HG02970 (cell line): ENCODE results near the gene MB21D2.
"Not testable (repeated sequence)": the region's sequence is repeated elsewhere in the genome, so short reads cannot be mapped to it uniquely, and the experiment has no call there.

Experiments used
- ATAC-seq: cut with Tn5 transposase; IDR thresholded peaks from one replicate; pipeline ENCODE4 v1.9.1; 2021; ENCODE audit warnings: mild to moderate bottlenecking, moderate library complexity, moderate number of reproducible peaks; ENCODE audit not compliant: unreplicated experiment, low FRiP score

The MB21D2 gene

GRCh38 chr3:192863091-192863420, 54.6 kb downstream of the MB21D2 start:
- no peak for ATAC-seq

DNA sequence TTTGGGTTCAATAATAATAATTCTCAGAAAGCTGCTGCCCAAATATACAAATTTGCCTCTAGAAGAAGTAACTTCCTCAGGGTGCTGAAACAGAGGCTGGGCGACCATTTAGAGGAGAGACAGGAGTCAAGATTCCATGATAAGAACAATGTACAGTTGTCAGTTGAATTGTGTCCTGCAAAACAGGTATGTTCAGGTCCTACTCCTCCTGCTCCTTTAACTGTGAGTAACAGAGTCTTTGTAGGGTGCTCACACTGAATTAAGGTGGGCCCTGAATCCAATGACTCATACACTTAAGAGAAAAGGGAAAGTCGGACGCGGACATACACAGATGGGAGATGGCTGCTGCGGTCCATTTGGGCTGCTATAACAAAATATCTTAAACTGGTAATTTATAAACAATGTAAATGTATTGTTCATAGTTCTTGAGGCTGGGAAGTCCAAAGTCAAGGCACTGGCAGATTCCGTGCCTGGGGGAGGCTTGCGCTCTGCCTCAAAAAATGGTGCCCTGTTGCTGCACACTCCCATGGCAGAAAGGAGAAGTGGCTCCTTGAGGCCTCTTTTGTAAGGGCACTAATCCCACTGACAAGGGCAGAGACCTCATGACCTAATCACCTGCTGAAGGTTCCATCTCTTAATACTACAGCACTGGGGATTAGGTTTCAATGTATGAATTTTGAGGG, 55.1 kb downstream of the MB21D2 start:
- no peak for ATAC-seq

GRCh38 chr3:192861972-192862371, 55.7 kb downstream of the MB21D2 start:
- no peak for ATAC-seq

DNA sequence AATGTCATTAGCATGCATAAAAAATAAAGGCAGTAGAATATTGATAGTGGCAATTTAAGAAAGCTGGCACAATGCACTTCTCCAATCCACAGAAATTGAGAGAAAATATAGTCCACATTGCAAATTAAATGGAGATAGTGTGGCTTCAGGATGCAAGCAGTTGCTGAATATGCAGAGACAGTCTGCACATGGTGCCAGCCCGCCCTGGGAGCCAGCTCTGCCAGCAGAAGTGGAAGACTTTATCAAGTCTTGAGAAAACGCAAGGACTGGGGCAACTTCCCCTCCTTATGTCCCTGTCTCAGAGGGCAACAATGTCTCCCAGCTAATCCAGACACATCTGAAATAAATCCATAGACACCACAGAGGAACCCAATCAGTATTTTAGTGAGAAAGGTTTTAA, 57.2 kb downstream of the MB21D2 start:
- no peak for ATAC-seq

GRCh38 chr3:192858849-192859585, 58.6 kb downstream of the MB21D2 start:
- ATAC-seq, result no peak

DNA sequence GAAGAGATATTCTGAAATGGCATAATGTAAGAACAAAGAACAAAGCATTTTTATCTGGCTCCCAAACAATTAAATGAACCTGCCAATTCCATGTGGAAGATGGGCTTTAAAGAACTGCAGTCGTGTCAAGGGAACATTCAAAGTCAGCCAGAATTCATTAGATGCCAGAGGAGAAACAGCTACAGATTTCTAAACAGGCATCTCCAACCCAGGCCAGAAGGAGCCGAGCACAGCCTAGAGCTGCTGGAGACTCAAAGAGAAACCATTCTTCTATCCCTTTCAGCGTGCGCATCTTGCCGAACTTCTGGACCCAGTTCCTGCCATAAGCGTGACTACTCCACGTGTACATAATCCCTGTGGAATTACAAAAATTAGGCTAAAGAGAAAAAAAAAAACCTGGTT, 60.4 kb downstream of the MB21D2 start:
- no peak for ATAC-seq

DNA sequence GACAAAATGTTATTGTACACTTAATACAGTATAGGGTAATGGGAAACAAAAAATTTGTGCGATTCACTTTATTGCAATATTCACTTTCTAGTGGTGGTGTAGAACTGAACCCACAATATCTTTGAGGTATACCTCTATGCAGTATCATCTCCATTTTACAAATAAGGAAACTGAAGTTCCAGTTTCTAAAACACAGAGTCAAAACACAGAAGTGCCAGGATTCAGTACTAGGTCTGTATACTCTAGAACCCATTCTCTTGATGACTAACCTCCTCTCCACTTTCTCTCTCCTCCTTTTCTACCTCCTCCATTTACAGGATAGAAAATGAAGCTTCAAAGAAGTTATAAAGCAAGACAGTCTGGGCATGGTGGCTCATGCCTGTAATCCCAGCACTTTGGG, 62.2 kb downstream of the MB21D2 start:
- no peak for ATAC-seq

GRCh38 chr3:192851821-192852372, 65.8 kb downstream of the MB21D2 start:
- ATAC-seq, result no peak

DNA sequence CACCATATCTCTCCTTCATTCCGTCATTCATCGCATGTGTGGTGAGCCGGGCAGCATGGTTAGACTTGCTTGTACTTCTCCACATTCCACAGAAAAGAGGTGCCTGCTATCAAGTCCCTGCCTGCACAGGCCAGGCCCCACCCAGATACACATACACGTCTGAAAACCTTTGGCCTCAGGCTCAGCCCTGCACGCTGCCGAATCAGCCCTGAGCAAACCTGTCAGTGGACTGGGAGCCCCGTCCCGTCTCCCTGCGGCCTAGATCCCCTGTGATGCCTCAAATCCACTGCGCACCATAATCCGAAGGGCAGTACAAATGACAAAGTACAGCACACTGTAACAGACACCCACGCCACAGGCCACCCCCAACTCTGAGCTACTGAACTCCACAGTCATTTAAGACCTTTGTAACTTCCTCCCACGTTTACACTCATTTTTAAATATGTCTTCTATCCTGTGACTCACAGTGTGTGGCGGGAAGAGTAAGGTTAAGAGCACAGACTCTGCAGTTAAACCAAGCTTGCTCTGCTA, 67.1 kb downstream of the MB21D2 start:
- ATAC-seq, result no peak

DNA sequence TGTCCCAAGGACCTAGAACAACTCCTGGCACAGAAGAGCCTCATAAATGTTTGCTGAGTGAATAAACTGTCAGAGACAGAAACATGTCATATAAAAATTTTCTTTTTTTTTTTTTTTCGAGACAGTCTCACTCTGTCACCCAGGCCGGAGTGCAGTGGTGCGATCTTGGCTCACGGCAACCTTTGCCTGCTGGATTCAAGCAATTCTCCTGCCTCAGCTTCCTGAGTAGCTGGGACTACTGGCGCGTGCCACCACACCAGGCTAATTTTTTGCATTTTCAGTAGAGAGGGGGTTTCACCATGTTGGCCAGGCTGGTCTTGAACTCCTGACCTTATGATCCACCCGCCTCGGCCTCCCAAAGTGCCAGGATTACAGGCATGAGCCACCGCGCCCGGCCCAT, 67.8 kb downstream of the MB21D2 start:
- not testable (repeated sequence) for ATAC-seq

GRCh38 chr3:192848371-192849233, 69.1 kb downstream of the MB21D2 start:
- ATAC-seq, result no peak

DNA sequence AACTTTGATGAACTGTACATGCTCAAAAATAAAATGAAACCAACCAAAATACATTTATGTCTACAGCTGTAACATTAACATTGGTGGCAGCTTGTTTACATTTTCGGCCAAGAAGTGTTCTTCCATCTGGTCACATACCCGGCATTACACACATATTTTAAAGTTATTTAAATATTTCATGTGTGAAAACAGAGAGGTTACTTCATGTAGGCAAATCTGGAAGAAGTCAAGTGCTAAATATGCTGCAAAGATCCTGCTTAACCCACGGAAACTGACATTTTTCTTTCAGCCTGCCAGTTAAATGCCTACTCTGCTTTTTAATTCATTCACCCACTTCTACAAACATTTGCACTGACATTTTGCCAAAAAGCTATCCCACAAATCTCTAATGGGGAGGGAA, 69.7 kb downstream of the MB21D2 start:
- ATAC-seq, result no peak

- ATAC-seq, result no peak
These were observed 72.2 kb downstream of the MB21D2 start for GRCh38 chr3:192845526-192845855.

GRCh38 chr3:192844836-192845525, 72.7 kb downstream of the MB21D2 start:
- no peak for ATAC-seq

DNA sequence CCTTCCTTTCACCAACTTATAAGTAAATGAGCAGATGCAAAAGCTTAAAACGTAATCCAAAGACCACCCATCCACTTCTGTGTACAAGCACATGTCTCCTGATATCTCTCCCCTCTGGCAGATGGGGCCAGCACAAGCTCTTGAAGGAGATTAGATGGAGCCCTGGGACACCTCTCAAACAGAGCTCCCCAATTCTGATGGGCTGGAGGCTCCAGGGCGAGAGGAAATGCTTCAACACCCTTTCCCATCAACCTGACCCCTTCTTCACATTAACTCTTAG, 73.2 kb downstream of the MB21D2 start:
- ATAC-seq, result no peak

DNA sequence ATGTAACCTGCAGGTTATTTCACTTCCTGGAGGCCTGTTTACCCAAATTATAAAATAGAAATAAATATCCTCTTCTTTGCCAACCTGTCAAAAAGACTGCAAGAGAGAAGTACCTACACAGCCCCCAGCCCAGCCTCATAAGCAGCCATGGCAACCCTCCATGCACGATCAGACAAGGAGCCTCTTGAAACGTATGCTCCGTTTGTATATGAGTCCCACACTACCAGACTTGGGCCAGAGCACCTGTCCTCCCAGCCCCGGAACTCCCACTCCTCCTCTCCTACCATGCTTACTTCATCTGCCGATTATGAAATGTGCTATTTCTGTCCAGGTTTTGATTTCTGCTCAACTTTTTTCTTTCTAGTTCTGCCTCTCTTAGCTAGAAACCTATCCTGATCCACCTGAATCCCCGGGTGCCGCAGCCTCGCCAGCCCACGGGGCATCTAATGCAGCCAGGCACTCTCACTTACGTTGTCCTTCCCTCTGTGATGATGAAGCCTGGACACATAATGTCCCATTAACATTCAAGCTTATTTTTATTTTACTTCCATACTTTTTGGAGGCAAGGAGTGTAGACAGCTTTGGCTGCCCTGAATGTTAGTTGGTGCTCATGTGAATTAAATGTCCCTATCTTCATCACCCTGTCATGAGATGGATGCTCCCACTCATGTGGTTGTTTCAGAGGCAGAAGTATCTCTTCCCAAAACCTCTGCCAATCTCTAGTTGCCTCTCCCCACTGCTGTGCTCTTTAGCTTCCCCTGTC, 73.8 kb downstream of the MB21D2 start:
- no peak for ATAC-seq

DNA sequence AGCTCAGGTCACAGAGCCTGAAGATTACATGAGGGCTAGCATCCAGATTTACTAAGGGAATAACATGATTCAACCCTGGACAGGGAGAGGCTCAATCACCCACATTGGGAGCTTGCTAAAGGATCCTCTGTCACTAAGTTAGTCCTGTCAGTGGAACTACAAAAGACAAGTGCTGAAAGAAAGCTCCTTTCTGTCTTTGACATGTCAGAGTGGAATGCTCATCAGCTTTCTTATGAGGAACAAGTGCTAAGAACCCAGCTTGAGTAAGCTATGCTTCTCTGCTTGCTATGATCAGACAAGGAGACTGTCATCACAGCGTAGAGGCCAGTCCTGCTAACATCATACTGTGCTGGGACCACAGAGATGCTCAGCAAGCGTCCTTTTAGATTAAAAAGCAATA, 74.5 kb downstream of the MB21D2 start:
- ATAC-seq, result no peak

GRCh38 chr3:192842711-192843110, 74.9 kb downstream of the MB21D2 start:
- no peak for ATAC-seq

- ATAC-seq, result no peak
These were observed 75.5 kb downstream of the MB21D2 start for GRCh38 chr3:192842138-192842537.

GRCh38 chr3:192841428-192841827, 76.2 kb downstream of the MB21D2 start:
- ATAC-seq, result no peak
